ENCODE results near the gene CLBA1. TPM values are rescaled to one million over a fixed set of nuclear protein-coding genes. Genes with fewer than 3 reads are reported as not detected.
A peak's percentile ranks its signal among the peaks of the same experiment; 100 is the strongest.

CLBA1 gene
- total and polyA plus RNA-seq, 12 donors = 6.3 to 22.5 (median 9.5) TPM

DNA sequence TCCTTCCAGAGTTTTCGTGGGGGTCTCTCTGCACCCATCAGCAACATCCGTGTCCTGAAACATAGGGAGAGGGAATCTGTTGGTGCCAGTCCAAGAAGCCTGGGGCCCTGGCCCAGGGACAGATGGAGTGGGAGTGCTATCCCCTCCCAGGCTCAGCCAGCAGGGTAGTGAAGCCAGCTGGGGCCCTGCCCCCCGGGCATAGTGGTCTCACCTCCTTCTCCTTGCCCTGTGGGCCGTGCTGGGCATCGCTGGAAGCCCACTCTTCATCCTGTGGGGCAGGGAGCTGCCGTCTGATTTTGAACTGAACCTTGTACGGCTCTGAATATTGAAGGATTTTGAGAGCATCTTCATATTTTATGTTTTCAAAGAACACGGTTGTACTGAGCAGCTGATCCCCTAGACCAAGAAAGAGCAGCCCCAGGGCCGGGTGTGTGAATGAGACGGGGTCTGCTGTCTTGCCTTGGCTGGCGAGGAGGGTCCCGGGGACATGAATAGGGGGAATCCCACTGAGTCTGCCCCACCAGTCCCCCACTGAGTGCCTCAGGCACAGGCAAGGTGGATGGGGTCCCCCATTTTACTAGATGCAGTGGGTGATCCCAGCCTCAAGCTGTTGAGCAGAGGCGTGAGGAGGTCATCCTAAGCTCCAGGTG lies 30.7 kb upstream of the CLBA1 start:
- intact Hi-C loops (cut with DNase I) = no loop called here
- H3K27me3 ChIP-seq = peaks cover 9% of the 10 kb centered on the region
- WGBS, 4 donors = 67 to 78% (median 72%) methylated on average over 13 of the region's 13 CpGs

DNA sequence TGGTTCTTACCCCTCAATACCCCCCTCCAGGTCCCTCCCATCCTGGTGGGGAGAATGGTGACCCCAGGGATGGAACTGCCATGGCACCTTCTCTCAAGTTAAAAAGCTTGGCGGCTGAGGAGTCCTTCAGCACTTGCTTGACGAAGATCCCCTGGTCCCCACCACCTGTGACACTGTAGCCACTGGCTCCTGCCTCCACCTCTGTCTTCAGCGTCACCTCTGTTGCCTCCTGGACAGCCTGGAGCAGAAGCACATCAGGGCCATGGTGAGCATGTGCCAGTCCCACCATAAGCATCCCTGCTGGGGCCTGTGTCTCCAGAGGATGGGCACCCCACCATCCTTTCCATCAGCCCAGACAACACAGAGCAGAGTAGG lies 30.2 kb upstream of the CLBA1 start:
- 79 to 90% (median 89%) methylated on average over 3 of the region's 3 CpGs; no CpG with 5 or more reads in 1 of the 4 donors for WGBS, 4 donors
- peaks cover 9% of the 10 kb centered on the region for H3K27me3 ChIP-seq
- H3K4me1 ChIP-seq (replicated peaks in 1 of 2) = no peaks in the 10 kb centered on the region
- H3K9me3 ChIP-seq (replicated peaks in 1 of 3) = no peaks in the 10 kb centered on the region
- TF ChIP-seq, protein P1, sequence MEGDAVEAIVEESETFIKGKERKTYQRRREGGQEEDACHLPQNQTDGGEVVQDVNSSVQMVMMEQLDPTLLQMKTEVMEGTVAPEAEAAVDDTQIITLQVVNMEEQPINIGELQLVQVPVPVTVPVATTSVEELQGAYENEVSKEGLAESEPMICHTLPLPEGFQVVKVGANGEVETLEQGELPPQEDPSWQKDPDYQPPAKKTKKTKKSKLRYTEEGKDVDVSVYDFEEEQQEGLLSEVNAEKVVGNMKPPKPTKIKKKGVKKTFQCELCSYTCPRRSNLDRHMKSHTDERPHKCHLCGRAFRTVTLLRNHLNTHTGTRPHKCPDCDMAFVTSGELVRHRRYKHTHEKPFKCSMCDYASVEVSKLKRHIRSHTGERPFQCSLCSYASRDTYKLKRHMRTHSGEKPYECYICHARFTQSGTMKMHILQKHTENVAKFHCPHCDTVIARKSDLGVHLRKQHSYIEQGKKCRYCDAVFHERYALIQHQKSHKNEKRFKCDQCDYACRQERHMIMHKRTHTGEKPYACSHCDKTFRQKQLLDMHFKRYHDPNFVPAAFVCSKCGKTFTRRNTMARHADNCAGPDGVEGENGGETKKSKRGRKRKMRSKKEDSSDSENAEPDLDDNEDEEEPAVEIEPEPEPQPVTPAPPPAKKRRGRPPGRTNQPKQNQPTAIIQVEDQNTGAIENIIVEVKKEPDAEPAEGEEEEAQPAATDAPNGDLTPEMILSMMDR (IDR thresholded peaks at IDR 0.05) = no peak
- no peak for TF ChIP-seq POLR2A (IDR thresholded peaks at IDR 0.05)
- H3K27ac ChIP-seq = no peak overlapping the region
- intact Hi-C loops (cut with DNase I) = no loop called here
- DNase-seq = no peak
- H3K4me3 ChIP-seq = no peak overlapping the region
- H3K36me3 ChIP-seq (replicated peaks in 1 of 2) = no peaks in the 10 kb centered on the region

More for the DNA sequence above, 30.7 kb upstream of the CLBA1 start:
- no peak for DNase-seq
- Histone ChIP-seq H3K4me3 (no peak overlapping the region), H3K9me3 (replicated peaks in 1 of 3) (no peaks in the 10 kb centered on the region), H3K36me3 (replicated peaks in 1 of 2) (no peaks in the 10 kb centered on the region), H3K4me1 (replicated peaks in 1 of 2) (no peaks in the 10 kb centered on the region), H3K27ac (no peak overlapping the region)
- no peak for TF ChIP-seq POLR2A (IDR thresholded peaks at IDR 0.05)
- TF ChIP-seq, protein P1 (IDR thresholded peaks at IDR 0.05) = no peak

- no peak for TF ChIP-seq POLR2A (IDR thresholded peaks at IDR 0.05)
- TF ChIP-seq, protein P1 (IDR thresholded peaks at IDR 0.05) = no peak
- Histone ChIP-seq H3K27ac (no peak overlapping the region), H3K36me3 (replicated peaks in 1 of 2) (no peaks in the 10 kb centered on the region), H3K9me3 (replicated peaks in 1 of 3) (no peaks in the 10 kb centered on the region), H3K4me3 (no peak overlapping the region), H3K27me3 (peaks cover 9% of the 10 kb centered on the region), H3K4me1 (replicated peaks in 1 of 2) (no peaks in the 10 kb centered on the region)
- intact Hi-C loops (cut with DNase I) = no loop called here
- WGBS, 4 donors = 53 to 70% (median 60%) methylated on average over 2 to 14 of the region's 14 CpGs
- DNase-seq = peak in 1 of 7 donors; percentile 7
These were observed 29.2 kb upstream of the CLBA1 start for GRCh38 chr14:104956290-104956890.

DNA sequence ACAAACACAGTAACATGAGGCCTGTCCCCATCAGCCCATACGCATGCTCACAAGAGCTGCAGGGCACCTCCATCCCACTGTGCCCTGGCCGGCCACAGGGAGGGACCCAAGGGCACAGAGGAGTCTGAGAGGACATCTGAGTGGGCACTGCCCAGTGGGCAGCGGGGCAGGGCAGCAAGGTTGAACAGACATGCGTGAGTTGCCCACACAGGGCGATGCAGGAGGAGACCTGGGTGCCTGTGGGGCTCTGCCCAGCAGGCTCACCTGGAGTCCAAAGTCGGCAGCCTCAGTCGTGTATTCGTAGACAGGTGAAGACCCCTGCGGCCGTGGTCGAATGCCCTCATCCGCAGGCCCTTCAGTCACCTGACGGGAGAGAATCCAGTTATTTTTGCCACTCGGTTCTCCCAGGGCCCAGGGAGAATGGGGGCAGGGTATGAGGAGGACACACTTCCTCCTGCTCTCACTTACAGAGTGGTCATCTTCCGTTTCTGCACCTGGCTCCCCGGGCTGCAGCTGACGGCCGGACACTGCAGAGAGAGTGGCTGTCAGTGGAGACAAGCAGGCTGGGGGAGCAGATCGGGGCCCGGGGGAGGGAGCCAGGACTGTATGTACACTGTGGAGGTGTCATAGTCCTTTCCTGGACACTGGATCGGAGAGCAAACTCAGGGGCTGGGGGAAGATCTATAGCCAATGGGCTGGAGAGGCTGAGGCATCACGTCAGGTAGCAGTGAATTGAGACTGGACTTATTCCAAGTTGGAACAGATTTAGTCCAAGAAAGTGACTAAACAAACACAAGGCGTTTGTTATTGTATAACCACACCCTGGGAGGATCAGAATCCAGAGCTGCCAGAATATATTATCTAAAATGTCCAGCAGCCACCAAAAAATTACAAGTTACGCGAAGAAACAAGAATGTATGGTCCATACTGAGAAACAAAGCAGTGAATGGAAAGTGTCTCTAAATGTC lies 28.2 kb upstream of the CLBA1 start:
- TF ChIP-seq, protein P1 (IDR thresholded peaks at IDR 0.05) = no peak
- no peak for TF ChIP-seq POLR2A (IDR thresholded peaks at IDR 0.05)
- Histone ChIP-seq H3K27me3 (peaks cover 9% of the 10 kb centered on the region), H3K4me3 (no peak overlapping the region), H3K4me1 (replicated peaks in 1 of 2) (no peaks in the 10 kb centered on the region), H3K9me3 (replicated peaks in 1 of 3) (no peaks in the 10 kb centered on the region), H3K36me3 (replicated peaks in 1 of 2) (no peaks in the 10 kb centered on the region), H3K27ac (no peak overlapping the region)
- 67 to 76% (median 72%) methylated on average over 13 to 25 of the region's 25 CpGs for WGBS, 4 donors
- no peak for DNase-seq
- intact Hi-C loops (cut with DNase I) = no loop called here
